Body of pancreas (tissue), 4 donors: ENCODE measurements around the gene ADCY9.

Experiments
- POLR2A ChIP-seq, 3 donors: fragments of 450-650 bp; IDR thresholded peaks; one replicate each; pipeline ENCODE4 v1.6.1; 2016; ENCODE audit warnings: antibody characterized with exemption in 3 of 3, mild to moderate bottlenecking in 2 of 3
- TF ChIP-seq, protein P1 (sequence below), 7 experiments: fragments of 450-650 bp in 4 of 7; fragments of 200-600 bp in 3 of 7; sonication (generic) in 3 of 7; IDR thresholded peaks; one replicate each; pipeline ENCODE4 v1.5.1; 2016 to 2019; ENCODE audit warnings: antibody characterized with exemption in 7 of 7

DNA sequence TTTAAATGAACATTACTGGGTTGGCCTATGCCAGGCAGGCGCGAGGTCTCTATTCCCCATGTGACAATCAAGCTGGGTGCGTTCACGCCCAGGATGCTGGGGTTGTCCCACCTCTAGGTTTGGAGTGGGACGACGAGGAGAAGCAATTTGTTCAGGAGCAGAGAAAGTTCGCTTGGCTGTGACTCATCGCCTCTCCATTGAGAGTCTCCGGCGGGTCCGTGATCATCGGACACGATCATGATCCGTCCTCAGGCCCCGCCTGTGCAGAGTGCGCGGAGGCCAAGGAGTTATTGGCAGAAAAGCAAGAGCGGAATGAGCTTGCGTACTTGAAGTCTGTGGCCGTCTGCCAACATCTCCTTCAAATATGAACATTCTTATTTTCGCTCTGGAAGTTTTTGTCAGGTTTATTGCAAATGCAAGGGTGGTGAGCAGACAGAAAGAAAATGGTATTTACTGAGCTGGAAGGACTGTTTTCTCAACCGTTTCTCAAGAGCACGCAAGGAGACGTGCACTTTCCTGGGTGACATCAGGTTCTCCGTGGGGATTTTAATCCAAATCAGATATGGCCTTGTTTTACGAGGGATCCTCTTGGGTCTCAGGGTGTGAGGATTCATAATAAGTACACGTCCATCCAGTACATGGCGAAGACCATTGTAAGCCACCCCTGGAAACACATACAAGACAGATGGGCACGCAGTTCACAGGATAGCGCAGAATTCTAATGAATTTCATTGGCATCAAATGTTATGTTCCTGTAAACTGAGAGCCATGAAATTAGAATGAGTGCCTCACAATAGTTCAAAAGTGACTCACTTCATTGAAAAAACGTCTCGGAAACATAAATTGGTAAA is 165.7 kb downstream of the ADCY9 start:
- no peak for TF ChIP-seq POLR2A (IDR thresholded peaks at IDR 0.05)
- TF ChIP-seq, protein P1, sequence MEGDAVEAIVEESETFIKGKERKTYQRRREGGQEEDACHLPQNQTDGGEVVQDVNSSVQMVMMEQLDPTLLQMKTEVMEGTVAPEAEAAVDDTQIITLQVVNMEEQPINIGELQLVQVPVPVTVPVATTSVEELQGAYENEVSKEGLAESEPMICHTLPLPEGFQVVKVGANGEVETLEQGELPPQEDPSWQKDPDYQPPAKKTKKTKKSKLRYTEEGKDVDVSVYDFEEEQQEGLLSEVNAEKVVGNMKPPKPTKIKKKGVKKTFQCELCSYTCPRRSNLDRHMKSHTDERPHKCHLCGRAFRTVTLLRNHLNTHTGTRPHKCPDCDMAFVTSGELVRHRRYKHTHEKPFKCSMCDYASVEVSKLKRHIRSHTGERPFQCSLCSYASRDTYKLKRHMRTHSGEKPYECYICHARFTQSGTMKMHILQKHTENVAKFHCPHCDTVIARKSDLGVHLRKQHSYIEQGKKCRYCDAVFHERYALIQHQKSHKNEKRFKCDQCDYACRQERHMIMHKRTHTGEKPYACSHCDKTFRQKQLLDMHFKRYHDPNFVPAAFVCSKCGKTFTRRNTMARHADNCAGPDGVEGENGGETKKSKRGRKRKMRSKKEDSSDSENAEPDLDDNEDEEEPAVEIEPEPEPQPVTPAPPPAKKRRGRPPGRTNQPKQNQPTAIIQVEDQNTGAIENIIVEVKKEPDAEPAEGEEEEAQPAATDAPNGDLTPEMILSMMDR (IDR thresholded peaks at IDR 0.05), result no peak
